Inferior parietal cortex (tissue), 1 donor: Measurements from ENCODE around the gene CORO7.
"Not testable (repeated sequence)": the region's sequence is repeated elsewhere in the genome, so short reads cannot be mapped to it uniquely, and the experiment has no call there.

Experiments
- DNase-seq: peaks from one replicate; pipeline ENCODE4 v3.0.0-alpha.2; 2016; ENCODE audit errors: extremely low spot score

The CORO7 gene

GRCh38 chr16:4402439-4403132 is 13.8 kb downstream of the CORO7 start:
- peak; percentile 81 for DNase-seq

- no peak for DNase-seq
These were observed 14.9 kb downstream of the CORO7 start for GRCh38 chr16:4401510-4401909.

- DNase-seq: no peak
These were observed 15.3 kb downstream of the CORO7 start for GRCh38 chr16:4401094-4401501.

GRCh38 chr16:4399001-4399730 is 17.2 kb downstream of the CORO7 start:
- no peak for DNase-seq

- no peak for DNase-seq
These were observed 21.2 kb downstream of the CORO7 start for GRCh38 chr16:4395055-4395726.

- not testable (repeated sequence) for DNase-seq
These were observed 22.5 kb downstream of the CORO7 start for GRCh38 chr16:4393850-4394249.

GRCh38 chr16:4393240-4393600 is 23.2 kb downstream of the CORO7 start:
- DNase-seq: no peak

- no peak for DNase-seq
These were observed 23.8 kb downstream of the CORO7 start for GRCh38 chr16:4392382-4393239.

GRCh38 chr16:4391631-4392381 is 24.6 kb downstream of the CORO7 start:
- DNase-seq: no peak

- DNase-seq: no peak
These were observed 25.8 kb downstream of the CORO7 start for GRCh38 chr16:4390266-4391260.

- DNase-seq: no peak
These were observed 27.1 kb downstream of the CORO7 start for GRCh38 chr16:4389051-4389955.

GRCh38 chr16:4388271-4389021 is 27.9 kb downstream of the CORO7 start:
- DNase-seq: no peak

GRCh38 chr16:4387781-4388180 is 28.6 kb downstream of the CORO7 start:
- DNase-seq: no peak

- no peak for DNase-seq
These were observed 29.3 kb downstream of the CORO7 start for GRCh38 chr16:4386951-4387565.

- DNase-seq: no peak
These were observed 30.0 kb downstream of the CORO7 start for GRCh38 chr16:4386451-4386805.

GRCh38 chr16:4385789-4386450 is 30.5 kb downstream of the CORO7 start:
- no peak for DNase-seq

GRCh38 chr16:4385066-4385788 is 31.2 kb downstream of the CORO7 start:
- DNase-seq: no peak
